Testis (tissue), 2 donors: ENCODE data around the gene CBLB.

Source experiments
- POLR2A ChIP-seq: fragments of 450-650 bp; IDR thresholded peaks from one replicate; pipeline ENCODE4 v1.6.1; 2017; ENCODE audit warnings: antibody characterized with exemption, mild to moderate bottlenecking, moderate library complexity
- TF ChIP-seq, protein P1 (sequence below), 3 experiments: fragments of 450-650 bp in 2 of 3; fragments of 200-600 bp in 1 of 3; sonication (generic) in 1 of 3; IDR thresholded peaks; one replicate each; pipeline ENCODE4 v1.5.1; 2016 to 2019; ENCODE audit warnings: antibody characterized with exemption in 3 of 3, mild to moderate bottlenecking in 2 of 3, moderate library complexity in 1 of 3

DNA sequence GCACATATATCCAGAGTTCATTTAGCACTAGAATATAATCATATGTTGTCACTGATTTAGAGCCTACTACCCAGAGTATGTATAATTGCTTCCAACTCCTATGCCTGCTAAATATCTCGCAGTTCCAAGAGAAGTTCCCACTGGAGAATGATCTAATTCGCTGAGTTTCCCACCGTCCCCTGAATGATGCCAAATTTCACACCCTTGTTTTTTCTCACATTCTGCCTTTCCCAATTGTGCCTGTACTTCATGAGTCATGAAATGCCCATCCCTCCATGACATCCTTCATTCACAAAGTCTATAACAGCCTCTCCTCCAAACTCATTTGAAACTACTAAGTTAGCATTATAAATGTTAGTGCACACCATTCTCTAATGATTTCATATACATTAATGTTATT is 177.2 kb downstream of the CBLB start:
- TF ChIP-seq POLR2A = no peak
- TF ChIP-seq, protein P1, sequence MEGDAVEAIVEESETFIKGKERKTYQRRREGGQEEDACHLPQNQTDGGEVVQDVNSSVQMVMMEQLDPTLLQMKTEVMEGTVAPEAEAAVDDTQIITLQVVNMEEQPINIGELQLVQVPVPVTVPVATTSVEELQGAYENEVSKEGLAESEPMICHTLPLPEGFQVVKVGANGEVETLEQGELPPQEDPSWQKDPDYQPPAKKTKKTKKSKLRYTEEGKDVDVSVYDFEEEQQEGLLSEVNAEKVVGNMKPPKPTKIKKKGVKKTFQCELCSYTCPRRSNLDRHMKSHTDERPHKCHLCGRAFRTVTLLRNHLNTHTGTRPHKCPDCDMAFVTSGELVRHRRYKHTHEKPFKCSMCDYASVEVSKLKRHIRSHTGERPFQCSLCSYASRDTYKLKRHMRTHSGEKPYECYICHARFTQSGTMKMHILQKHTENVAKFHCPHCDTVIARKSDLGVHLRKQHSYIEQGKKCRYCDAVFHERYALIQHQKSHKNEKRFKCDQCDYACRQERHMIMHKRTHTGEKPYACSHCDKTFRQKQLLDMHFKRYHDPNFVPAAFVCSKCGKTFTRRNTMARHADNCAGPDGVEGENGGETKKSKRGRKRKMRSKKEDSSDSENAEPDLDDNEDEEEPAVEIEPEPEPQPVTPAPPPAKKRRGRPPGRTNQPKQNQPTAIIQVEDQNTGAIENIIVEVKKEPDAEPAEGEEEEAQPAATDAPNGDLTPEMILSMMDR (IDR thresholded peaks at IDR 0.05) = no peak
